T-helper 2 cell (primary cell): ENCODE results near the gene XIAP.

Source experiments
- DNase-seq, 5 experiments: peaks; one replicate each; pipeline versions ENCODE4 v3.0.0 to v3.0.0-alpha.2; 2012 to 2022

The XIAP gene

GRCh38 chrX:123961268-123962005 is 101.6 kb downstream of the XIAP start, which contains the start of gene STAG2:
TSS of gene STAG2 (plus strand) at chrX:123961706. CDS start at chrX:124022628, 60,922 bp downstream.
- peak; percentile 14 to 79 (median 30) for DNase-seq

- DNase-seq, result peak in 1 of 5 experiments; percentile 71
These were observed 102.2 kb downstream of the XIAP start for GRCh38 chrX:123962006-123962467.

- DNase-seq, result peak; percentile 53 to 95 (median 82)
These were observed 103.0 kb downstream of the XIAP start for GRCh38 chrX:123962794-123963373.
